Activated naive CD8-positive, alpha-beta T cell treated with anti-CD3 and anti-CD28 coated beads, Interleukin-2, amount 10 ng/mL, durations not matched to agents 7 days and 5 days (primary cell): ENCODE measurements around the gene C12orf75. TPM values are rescaled to one million over a fixed set of nuclear protein-coding genes. Genes with fewer than 3 reads are reported as not detected.
"Not testable (repeated sequence)": the region's sequence is repeated elsewhere in the genome, so short reads cannot be mapped to it uniquely, and the experiment has no call there.

Experiments
- ATAC-seq: fragments of 150-1000 bp; cut with Tn5 transposase; one replicate; pipeline ENCODE4 v1.10.0; 2021; ENCODE audit warnings: low read depth, moderate library complexity
- POLR2A ChIA-PET: fragments of 350-600 bp; sonication (Branson Sonifier 250); formaldehyde crosslinking; loops from one replicate; lab custom pipeline; 2021; ENCODE audit warnings: antibody characterized with exemption; lab: Charles Lee
- DNase-seq: peaks from one replicate; pipeline ENCODE4 v3.0.0; 2021
- H3K27ac Mint-ChIP-seq: one replicate; pipeline ENCODE4 v1.8.0; 2022; ENCODE audit warnings: mild to moderate bottlenecking, mixed read lengths
- H3K27me3 Mint-ChIP-seq: one replicate; pipeline ENCODE4 v1.8.0; 2022; ENCODE audit warnings: mild to moderate bottlenecking, moderate library complexity, mixed read lengths
- H3K36me3 Mint-ChIP-seq: one replicate; pipeline ENCODE4 v1.8.0; 2021; ENCODE audit warnings: mild to moderate bottlenecking, mixed read lengths
- H3K4me1 Mint-ChIP-seq: one replicate; pipeline ENCODE4 v1.8.0; 2021; ENCODE audit warnings: mixed read lengths
- H3K4me3 Mint-ChIP-seq: one replicate; pipeline ENCODE4 v1.8.0; 2022; ENCODE audit warnings: mild to moderate bottlenecking, moderate library complexity, mixed read lengths
- H3K9me3 Mint-ChIP-seq: one replicate; pipeline ENCODE4 v1.8.0; 2021; ENCODE audit warnings: mixed read lengths
- total RNA-seq, 2 experiments: library from RNA; stranded (reverse); gene quantifications; one replicate each; pipeline ENCODE4 v1.2.3, GENCODE V29; 2021

Gene C12orf75
- total RNA-seq, 2 experiments from 2014 or later: 167 to 172 TPM

GRCh38 chr12:105332286-105332685 lies 1.8 kb downstream of the C12orf75 start:
- Mint-ChIP-seq H3K4me3 (peak overlapping the region; percentile 85), H3K27ac (peak overlapping the region; percentile 73), H3K4me1 (peaks cover 69% of the 10 kb centered on the region), H3K36me3 (peaks cover 43% of the 10 kb centered on the region)
- not testable (repeated sequence) for ATAC-seq, DNase-seq, H3K9me3 Mint-ChIP-seq, H3K27me3 Mint-ChIP-seq
- POLR2A ChIA-PET: interaction anchor here (1.2 to 3.2 kb wide), 6 partner anchors 12 to 26 kb away, joined by 4 to 21 read pairs (median 9); no protein-coding TSS in a partner anchor

- H3K27me3 Mint-ChIP-seq: no peaks in the 10 kb centered on the region
- peak overlapping the region; percentile 85 for H3K4me3 Mint-ChIP-seq
- POLR2A ChIA-PET: interaction anchor here (2.8 to 3.2 kb wide), 2 partner anchors 12 to 24 kb away, joined by 21 read pairs; no protein-coding TSS in a partner anchor
- DNase-seq (no peak), ATAC-seq (no peak)
- peaks cover 48% of the 10 kb centered on the region for H3K36me3 Mint-ChIP-seq
- H3K27ac Mint-ChIP-seq: peak overlapping the region; percentile 49
- H3K4me1 Mint-ChIP-seq: peaks cover 70% of the 10 kb centered on the region
- peaks cover 4% of the 10 kb centered on the region for H3K9me3 Mint-ChIP-seq
Observed at GRCh38 chr12:105332925-105333324, 2.4 kb downstream of the C12orf75 start.

- ATAC-seq (no peak), DNase-seq (no peak)
- peaks cover 61% of the 10 kb centered on the region for H3K4me1 Mint-ChIP-seq
- peaks cover 56% of the 10 kb centered on the region for H3K36me3 Mint-ChIP-seq
- POLR2A ChIA-PET: no interaction called here
- H3K4me3 Mint-ChIP-seq: peak overlapping the region; percentile 64
- H3K27ac Mint-ChIP-seq: no peak overlapping the region
- no peaks in the 10 kb centered on the region for H3K27me3 Mint-ChIP-seq
- H3K9me3 Mint-ChIP-seq: peaks cover 7% of the 10 kb centered on the region
Observed at GRCh38 chr12:105334001-105334400, 3.5 kb downstream of the C12orf75 start.

- Mint-ChIP-seq H3K4me1 (peaks cover 59% of the 10 kb centered on the region), H3K9me3 (peaks cover 7% of the 10 kb centered on the region), H3K27ac (no peak overlapping the region), H3K4me3 (peak overlapping the region; percentile 64), H3K27me3 (no peaks in the 10 kb centered on the region), H3K36me3 (peaks cover 60% of the 10 kb centered on the region)
- ATAC-seq (no peak), DNase-seq (no peak)
- POLR2A ChIA-PET: no interaction called here
Observed at GRCh38 chr12:105334582-105334981, 4.1 kb downstream of the C12orf75 start.

- POLR2A ChIA-PET: no interaction called here
- H3K36me3 Mint-ChIP-seq: peaks cover 71% of the 10 kb centered on the region
- ATAC-seq (no peak), DNase-seq (no peak)
- H3K27me3 Mint-ChIP-seq: no peaks in the 10 kb centered on the region
- peak overlapping the region; percentile 14 for H3K4me3 Mint-ChIP-seq
- H3K9me3 Mint-ChIP-seq: peaks cover 13% of the 10 kb centered on the region
- peak overlapping the region; percentile 2 for H3K27ac Mint-ChIP-seq
- H3K4me1 Mint-ChIP-seq: peaks cover 59% of the 10 kb centered on the region
Observed at GRCh38 chr12:105335856-105336255, 5.4 kb downstream of the C12orf75 start.

- ATAC-seq (no peak), DNase-seq (no peak)
- H3K27ac Mint-ChIP-seq: no peak overlapping the region
- no peak overlapping the region for H3K4me3 Mint-ChIP-seq
- peaks cover 76% of the 10 kb centered on the region for H3K36me3 Mint-ChIP-seq
- POLR2A ChIA-PET: no interaction called here
- H3K27me3 Mint-ChIP-seq: no peaks in the 10 kb centered on the region
- peaks cover 16% of the 10 kb centered on the region for H3K9me3 Mint-ChIP-seq
- H3K4me1 Mint-ChIP-seq: peaks cover 59% of the 10 kb centered on the region
Observed at GRCh38 chr12:105336411-105336810, 5.9 kb downstream of the C12orf75 start.

GRCh38 chr12:105337391-105337790 lies 6.9 kb downstream of the C12orf75 start:
- ATAC-seq (no peak), DNase-seq (no peak)
- POLR2A ChIA-PET: no interaction called here
- Mint-ChIP-seq H3K27me3 (no peaks in the 10 kb centered on the region), H3K4me3 (peak overlapping the region; percentile 0), H3K9me3 (peaks cover 20% of the 10 kb centered on the region), H3K36me3 (peaks cover 80% of the 10 kb centered on the region), H3K27ac (peak overlapping the region; percentile 31), H3K4me1 (peaks cover 55% of the 10 kb centered on the region)

- ATAC-seq: no peak
- Mint-ChIP-seq H3K27ac (no peak overlapping the region), H3K9me3 (peaks cover 21% of the 10 kb centered on the region), H3K4me3 (no peak overlapping the region), H3K4me1 (peaks cover 49% of the 10 kb centered on the region), H3K27me3 (no peaks in the 10 kb centered on the region), H3K36me3 (peaks cover 82% of the 10 kb centered on the region)
- DNase-seq: no peak
- POLR2A ChIA-PET: interaction anchor here (1.1 kb wide), 1 partner anchor 14 kb away, joined by 3 read pairs; no protein-coding TSS in a partner anchor
Observed at GRCh38 chr12:105338966-105339365, 8.5 kb downstream of the C12orf75 start.

GRCh38 chr12:105341010-105341409 lies 10.5 kb downstream of the C12orf75 start:
- Mint-ChIP-seq H3K27ac (no peak overlapping the region), H3K4me3 (no peak overlapping the region), H3K9me3 (peaks cover 21% of the 10 kb centered on the region), H3K4me1 (peaks cover 35% of the 10 kb centered on the region), H3K36me3 (peaks cover 73% of the 10 kb centered on the region), H3K27me3 (no peaks in the 10 kb centered on the region)
- no peak for ATAC-seq
- DNase-seq: no peak
- POLR2A ChIA-PET: no interaction called here

- DNase-seq, H3K27ac Mint-ChIP-seq, ATAC-seq, H3K27me3 Mint-ChIP-seq, H3K4me3 Mint-ChIP-seq: not testable (repeated sequence)
- POLR2A ChIA-PET: interaction anchor here (1.9 kb wide), 1 partner anchor 11 kb away, joined by 7 read pairs; the partner anchor contains the start of gene C12orf75
- Mint-ChIP-seq H3K36me3 (peaks cover 69% of the 10 kb centered on the region), H3K9me3 (peaks cover 18% of the 10 kb centered on the region), H3K4me1 (peaks cover 32% of the 10 kb centered on the region)
Observed at GRCh38 chr12:105341620-105342019, 11.1 kb downstream of the C12orf75 start.

- Mint-ChIP-seq H3K4me1 (peaks cover 33% of the 10 kb centered on the region), H3K9me3 (peaks cover 18% of the 10 kb centered on the region), H3K36me3 (peaks cover 67% of the 10 kb centered on the region), H3K4me3 (no peak overlapping the region), H3K27me3 (no peaks in the 10 kb centered on the region), H3K27ac (no peak overlapping the region)
- POLR2A ChIA-PET: interaction anchor here (0.9 to 1.9 kb wide), 2 partner anchors 12 to 14 kb away, joined by 3 to 7 read pairs; partner anchors contain the start of gene C12orf75
- no peak for DNase-seq
- ATAC-seq: no peak
Observed at GRCh38 chr12:105342464-105342863, 12.0 kb downstream of the C12orf75 start.

GRCh38 chr12:105343836-105344235 lies 13.3 kb downstream of the C12orf75 start:
- Mint-ChIP-seq H3K36me3 (peaks cover 65% of the 10 kb centered on the region), H3K4me1 (peaks cover 35% of the 10 kb centered on the region), H3K27ac (no peak overlapping the region), H3K27me3 (no peaks in the 10 kb centered on the region), H3K9me3 (peaks cover 14% of the 10 kb centered on the region), H3K4me3 (no peak overlapping the region)
- POLR2A ChIA-PET: interaction anchor here (0.5 to 1.0 kb wide), 2 partner anchors 12 to 13 kb away, joined by 3 to 4 read pairs; no protein-coding TSS in a partner anchor
- DNase-seq (no peak), ATAC-seq (no peak)

GRCh38 chr12:105347499-105347898 lies 17.0 kb downstream of the C12orf75 start:
- H3K4me1 Mint-ChIP-seq: peaks cover 51% of the 10 kb centered on the region
- no peak overlapping the region for H3K27ac Mint-ChIP-seq
- H3K36me3 Mint-ChIP-seq: peaks cover 59% of the 10 kb centered on the region
- peaks cover 1% of the 10 kb centered on the region for H3K9me3 Mint-ChIP-seq
- DNase-seq (no peak), ATAC-seq (no peak)
- H3K4me3 Mint-ChIP-seq: no peak overlapping the region
- POLR2A ChIA-PET: no interaction called here
- H3K27me3 Mint-ChIP-seq: no peaks in the 10 kb centered on the region

- Mint-ChIP-seq H3K9me3 (no peaks in the 10 kb centered on the region), H3K27me3 (no peaks in the 10 kb centered on the region), H3K4me1 (peaks cover 49% of the 10 kb centered on the region), H3K4me3 (no peak overlapping the region), H3K36me3 (peaks cover 55% of the 10 kb centered on the region), H3K27ac (no peak overlapping the region)
- POLR2A ChIA-PET: no interaction called here
- ATAC-seq (no peak), DNase-seq (no peak)
Observed at GRCh38 chr12:105348142-105348541, 17.7 kb downstream of the C12orf75 start.
